ENCODE measurements around the gene PSMC4. TPM values are rescaled to one million over a fixed set of nuclear protein-coding genes. Genes with fewer than 3 reads are reported as not detected.

Gene PSMC4
- total RNA-seq, 4 donors from 2014 or later = 74.4 to 97.9 (median 90.0) TPM

GRCh38 chr19:39994361-39994760 lies 23.4 kb downstream of the PSMC4 start:
- TF ChIP-seq POLR2A (IDR thresholded peaks at IDR 0.05) = no peak
- TF ChIP-seq CTCF (IDR thresholded peaks at IDR 0.05) = no peak
- H3K36me3 ChIP-seq = no peaks in the 10 kb centered on the region
- H3K27me3 ChIP-seq = no peaks in the 10 kb centered on the region
- DNase-seq = no peak
- peaks cover 0 to 10% (median 0%) of the 10 kb centered on the region in 4 donors for H3K9me3 ChIP-seq
- H3K27ac ChIP-seq = no peak overlapping the region
- no peak overlapping the region for H3K4me3 ChIP-seq
- peaks cover 0 to 8% (median 4%) of the 10 kb centered on the region in 4 donors for H3K4me1 ChIP-seq

- Histone ChIP-seq H3K36me3 (no peaks in the 10 kb centered on the region), H3K27ac (no peak overlapping the region), H3K4me3 (peak overlapping the region in 1 of 4 donors; percentile 76), H3K4me1 (peaks cover 0 to 8% (median 4%) of the 10 kb centered on the region in 4 donors), H3K27me3 (no peaks in the 10 kb centered on the region), H3K9me3 (peaks cover 0 to 10% (median 0%) of the 10 kb centered on the region in 4 donors)
- DNase-seq = no peak
- TF ChIP-seq CTCF (IDR thresholded peaks at IDR 0.05) (no peak), POLR2A (IDR thresholded peaks at IDR 0.05) (no peak)
Measured at GRCh38 chr19:39995794-39996193, 24.8 kb downstream of the PSMC4 start.

GRCh38 chr19:39996218-39996810 lies 25.3 kb downstream of the PSMC4 start:
- TF ChIP-seq CTCF (IDR thresholded peaks at IDR 0.05) (no peak), POLR2A (IDR thresholded peaks at IDR 0.05) (no peak)
- Histone ChIP-seq H3K4me3 (peak overlapping the region; percentile 52 to 76 (median 64)), H3K4me1 (peaks cover 0 to 8% (median 4%) of the 10 kb centered on the region in 4 donors), H3K27me3 (no peaks in the 10 kb centered on the region), H3K36me3 (no peaks in the 10 kb centered on the region), H3K27ac (peak overlapping the region; percentile 75 to 87 (median 86)), H3K9me3 (peaks cover 0 to 10% (median 0%) of the 10 kb centered on the region in 4 donors)
- peak in 2 of 3 donors; percentile 20 to 55 for DNase-seq

- peak within 1 kb of the TSS; percentile 52 to 76 (median 64) for H3K4me3 ChIP-seq
- H3K27ac ChIP-seq = peak within 1 kb of the TSS; percentile 75 to 87 (median 86)
- no peaks in the 10 kb centered on the region for H3K27me3 ChIP-seq
- no peaks in the 10 kb centered on the region for H3K36me3 ChIP-seq
- H3K4me1 ChIP-seq = peaks cover 0 to 8% (median 4%) of the 10 kb centered on the region in 4 donors
- DNase-seq = peak; percentile 92 to 97 (median 93)
- TF ChIP-seq POLR2A (IDR thresholded peaks at IDR 0.05) = peak; percentile 83 to 92
- peak in 1 of 6 experiments; percentile 12 for TF ChIP-seq CTCF (IDR thresholded peaks at IDR 0.05)
- H3K9me3 ChIP-seq = peaks cover 0 to 10% (median 0%) of the 10 kb centered on the region in 4 donors
Measured at GRCh38 chr19:39996811-39997637, 26.1 kb downstream of the PSMC4 start, which contains the start of gene ZNF546. TSS of gene ZNF546 (plus strand) at chr19:39997060. CDS start at chr19:39998327, 1,267 bp downstream.

GRCh38 chr19:39997638-39998216 lies 26.8 kb downstream of the PSMC4 start:
- H3K4me1 ChIP-seq = peaks cover 0 to 8% (median 4%) of the 10 kb centered on the region in 4 donors
- TF ChIP-seq POLR2A (IDR thresholded peaks at IDR 0.05) (no peak), CTCF (IDR thresholded peaks at IDR 0.05) (no peak)
- peak overlapping the region; percentile 52 to 76 (median 64) for H3K4me3 ChIP-seq
- no peak for DNase-seq
- H3K9me3 ChIP-seq = peaks cover 0 to 10% (median 0%) of the 10 kb centered on the region in 4 donors
- no peaks in the 10 kb centered on the region for H3K27me3 ChIP-seq
- no peaks in the 10 kb centered on the region for H3K36me3 ChIP-seq
- peak overlapping the region; percentile 75 to 87 (median 86) for H3K27ac ChIP-seq
